CD4-positive, alpha-beta T cell (primary cell): Measurements from ENCODE around the gene CLEC2D. TPM values are rescaled to one million over a fixed set of nuclear protein-coding genes. Genes with fewer than 3 reads are reported as not detected.
"Not testable (repeated sequence)": the region's sequence is repeated elsewhere in the genome, so short reads cannot be mapped to it uniquely, and the experiment has no call there.

Experiments
- ATAC-seq: fragments of 200-7000 bp; cut with Tn5 transposase; one replicate; pipeline ENCODE4 v1.10.0; 2022; ENCODE audit warnings: mild to moderate bottlenecking; ENCODE audit not compliant: poor library complexity
- CTCF ChIA-PET: fragments of 350-600 bp; sonication (Branson Sonifier 250); formaldehyde crosslinking; loops from one replicate; lab custom pipeline; 2021; ENCODE audit warnings: antibody characterized with exemption, inconsistent platforms; lab: Charles Lee
- POLR2A ChIA-PET: fragments of 350-600 bp; sonication (Branson Sonifier 250); formaldehyde crosslinking; loops from one replicate; lab custom pipeline; 2021; ENCODE audit warnings: antibody characterized with exemption, inconsistent platforms; lab: Charles Lee
- DNase-seq, 14 experiments: peaks; one replicate each; pipeline ENCODE4 v3.0.0-alpha.2; 2013 to 2020; ENCODE audit warnings: mixed read lengths in 2 of 14
- H3K27ac ChIP-seq, 2 donors: one replicate each; pipeline versions ENCODE4 v1.5.1 to v1.7.0; 2013; ENCODE audit warnings: low read length in 2 of 2, low read depth in 1 of 2, mild to moderate bottlenecking in 1 of 2
- H3K27me3 ChIP-seq, 2 experiments: 1 replicate in 1 of 2; 2 replicates in 1 of 2; pipeline versions ENCODE4 v1.6.1 to v1.7.0; 2013; ENCODE audit warnings: low read length in 2 of 2, control low read depth in 1 of 2, mild to moderate bottlenecking in 1 of 2, moderate library complexity in 1 of 2; ENCODE audit not compliant: insufficient read depth in 2 of 2, control insufficient read depth in 1 of 2
- H3K36me3 ChIP-seq: one replicate; pipeline ENCODE4 v1.6.1; 2013; ENCODE audit warnings: low read length, control low read depth; ENCODE audit not compliant: insufficient read depth
- H3K4me1 ChIP-seq: one replicate; pipeline ENCODE4 v1.6.1; 2013; ENCODE audit warnings: low read length, control low read depth; ENCODE audit not compliant: insufficient read depth
- H3K4me3 ChIP-seq: one replicate; pipeline ENCODE4 v1.5.1; 2013; ENCODE audit warnings: mild to moderate bottlenecking, low read length, moderate library complexity
- H3K9me3 ChIP-seq, 2 experiments: 1 replicate in 1 of 2; 2 replicates in 1 of 2; pipeline versions ENCODE4 v1.6.1 to v1.7.0; 2013; ENCODE audit warnings: low read length in 2 of 2, mild to moderate bottlenecking in 2 of 2, control low read depth in 1 of 2, moderate library complexity in 1 of 2; ENCODE audit not compliant: control insufficient read depth in 1 of 2, insufficient read depth in 1 of 2
- H3K27ac Mint-ChIP-seq: one replicate; pipeline ENCODE4 v1.8.0; 2020; ENCODE audit warnings: mixed read lengths
- H3K27me3 Mint-ChIP-seq: one replicate; pipeline ENCODE4 v1.8.0; 2021; ENCODE audit warnings: mixed read lengths
- H3K36me3 Mint-ChIP-seq: one replicate; pipeline ENCODE4 v1.8.0; 2021; ENCODE audit warnings: low read depth, mixed read lengths
- H3K4me1 Mint-ChIP-seq: one replicate; pipeline ENCODE4 v1.8.0; 2021; ENCODE audit warnings: low read depth, mixed read lengths
- H3K4me3 Mint-ChIP-seq: one replicate; pipeline ENCODE4 v1.8.0; 2020; ENCODE audit warnings: mild to moderate bottlenecking, mixed read lengths
- H3K9me3 Mint-ChIP-seq: one replicate; pipeline ENCODE4 v1.8.0; 2020; ENCODE audit warnings: mixed read lengths
- CTCF ChIP-seq: fragments of 200-600 bp; IDR thresholded peaks from one replicate; pipeline ENCODE4 v1.8.0; 2022; ENCODE audit warnings: antibody characterized with exemption, mild to moderate bottlenecking
- intact Hi-C, 2 experiments: fragments of 100-400 bp; cut with DNase I in 1 of 2; cut with micrococcal nuclease in 1 of 2; formaldehyde crosslinking; loops; one replicate each; pipeline versions ENCODE4 v1.15.1 to v1.9.0; 2023 to 2025; cut with DNase I, micrococcal nuclease
- total RNA-seq, 174 experiments: library from RNA in 2 of 174; stranded (reverse) in 2 of 174; gene quantifications; one replicate each; pipeline ENCODE4 v1.2.3 and lab custom pipeline; 2021 to 2026

The CLEC2D gene
- total RNA-seq, 2 experiments from 2014 or later = 121 to 122 TPM

- Mint-ChIP-seq H3K4me3 (no peak overlapping the region), H3K27me3 (no peaks in the 10 kb centered on the region), H3K27ac (no peak overlapping the region), H3K36me3 (peaks cover 41% of the 10 kb centered on the region), H3K4me1 (peaks cover 77% of the 10 kb centered on the region), H3K9me3 (peaks cover 3% of the 10 kb centered on the region)
- intact Hi-C loops = no loop called here
- H3K4me1 ChIP-seq = peaks cover 36% of the 10 kb centered on the region
- DNase-seq = no peak
- no peak overlapping the region for H3K4me3 ChIP-seq
- H3K9me3 ChIP-seq = peaks cover 5 to 15% of the 10 kb centered on the region in 2 experiments
- TF ChIP-seq CTCF = no peak
- H3K27me3 ChIP-seq = no peaks in the 10 kb centered on the region
- H3K27ac ChIP-seq = no peak overlapping the region
- ChIA-PET CTCF (interaction anchor here (1.0 to 1.8 kb wide), 2 partner anchors 9 to 68 kb away, joined by 3 to 5 read pairs; no protein-coding TSS in a partner anchor), POLR2A (interaction anchor here (2.7 kb wide), 1 partner anchor 8 kb away, joined by 24 read pairs; no protein-coding TSS in a partner anchor)
- H3K36me3 ChIP-seq = no peaks in the 10 kb centered on the region
- no peak for ATAC-seq
Measured at GRCh38 chr12:9640024-9640423, 29.5 kb upstream of the CLEC2D start.

GRCh38 chr12:9642606-9643265 is 26.8 kb upstream of the CLEC2D start:
- Histone ChIP-seq H3K36me3 (no peaks in the 10 kb centered on the region), H3K4me3 (no peak overlapping the region), H3K4me1 (peaks cover 35% of the 10 kb centered on the region), H3K9me3 (peaks cover 8 to 15% of the 10 kb centered on the region in 2 experiments), H3K27me3 (no peaks in the 10 kb centered on the region), H3K27ac (no peak overlapping the region)
- CTCF ChIA-PET = no interaction called here
- Mint-ChIP-seq H3K27ac (peak overlapping the region; percentile 72), H3K4me1 (peaks cover 73% of the 10 kb centered on the region), H3K9me3 (peaks cover 5% of the 10 kb centered on the region), H3K27me3 (no peaks in the 10 kb centered on the region), H3K36me3 (peaks cover 50% of the 10 kb centered on the region), H3K4me3 (no peak overlapping the region)
- POLR2A ChIA-PET = interaction anchor here (1.4 kb wide), 1 partner anchor 28 kb away, joined by 3 read pairs; no protein-coding TSS in a partner anchor
- DNase-seq (no peak), ATAC-seq (no peak)
- intact Hi-C loops = no loop called here
- TF ChIP-seq CTCF = no peak

- H3K9me3 ChIP-seq = peaks cover 8 to 15% of the 10 kb centered on the region in 2 experiments
- H3K36me3 ChIP-seq = no peaks in the 10 kb centered on the region
- H3K27ac ChIP-seq = peak overlapping the region in 1 of 2 donors; percentile 8
- intact Hi-C loops = no loop called here
- Mint-ChIP-seq H3K4me3 (no peak overlapping the region), H3K27me3 (no peaks in the 10 kb centered on the region), H3K36me3 (peaks cover 48% of the 10 kb centered on the region), H3K9me3 (peaks cover 5% of the 10 kb centered on the region), H3K4me1 (peaks cover 69% of the 10 kb centered on the region), H3K27ac (peak overlapping the region; percentile 72)
- POLR2A ChIA-PET = interaction anchor here (1.7 kb wide), 1 partner anchor 31 kb away, joined by 3 read pairs; no protein-coding TSS in a partner anchor
- TF ChIP-seq CTCF = no peak
- H3K4me3 ChIP-seq = no peak overlapping the region
- peaks cover 32% of the 10 kb centered on the region for H3K4me1 ChIP-seq
- ATAC-seq = no peak
- no peaks in the 10 kb centered on the region for H3K27me3 ChIP-seq
- CTCF ChIA-PET = no interaction called here
- DNase-seq = no peak
Measured at GRCh38 chr12:9643266-9643660, 26.2 kb upstream of the CLEC2D start.

GRCh38 chr12:9644985-9645551 is 24.4 kb upstream of the CLEC2D start:
- intact Hi-C loops = loop anchor here (5.0 kb wide), 2 partner anchors 37 to 112 kb away; no protein-coding TSS in a partner anchor
- not testable (repeated sequence) for DNase-seq, H3K27ac ChIP-seq, H3K27me3 ChIP-seq, H3K9me3 Mint-ChIP-seq, H3K36me3 ChIP-seq, H3K4me3 ChIP-seq, ATAC-seq, H3K27me3 Mint-ChIP-seq
- POLR2A ChIA-PET = interaction anchor here (1.7 kb wide), 1 partner anchor 29 kb away, joined by 3 read pairs; no protein-coding TSS in a partner anchor
- peak overlapping the region; percentile 32 for H3K4me3 Mint-ChIP-seq
- peaks cover 5 to 11% of the 10 kb centered on the region in 2 experiments for H3K9me3 ChIP-seq
- peak overlapping the region; percentile 48 for H3K27ac Mint-ChIP-seq
- peaks cover 61% of the 10 kb centered on the region for H3K4me1 Mint-ChIP-seq
- H3K36me3 Mint-ChIP-seq = peaks cover 52% of the 10 kb centered on the region
- CTCF ChIA-PET = interaction anchor here (0.7 kb wide), 1 partner anchor 9 kb away, joined by 4 read pairs; no protein-coding TSS in a partner anchor
- H3K4me1 ChIP-seq = peaks cover 25% of the 10 kb centered on the region
